H1 (cell line): Measurements from ENCODE around the gene FAM120C. TPM values are rescaled to one million over a fixed set of nuclear protein-coding genes. Genes with fewer than 3 reads are reported as not detected.

Source experiments
- CTCF ChIA-PET: fragments of 300-600 bp; sonication (Branson Sonifier 250); formaldehyde crosslinking; loops from one replicate; lab custom pipeline; 2021; ENCODE audit not compliant: partially characterized antibody; lab: Charles Lee
- POLR2A ChIA-PET: fragments of 300-600 bp; sonication (Branson Sonifier 250); formaldehyde crosslinking; loops from one replicate; lab custom pipeline; 2021; ENCODE audit warnings: inconsistent platforms; ENCODE audit not compliant: partially characterized antibody; lab: Charles Lee
- DNase-seq, 2 experiments: peaks; one replicate each; pipeline versions ENCODE4 v3.0.0 to v3.0.0-alpha.2; 2010 to 2022; ENCODE audit warnings: low spot score in 2 of 2, low read depth in 1 of 2, mixed read lengths in 1 of 2
- FAIRE-seq: peaks from 2 replicates; lab custom pipeline; 2011; peaks lifted over from hg19 to GRCh38; lab: Jason Lieb, UNC
- H2AFZ ChIP-seq: 2 replicates; pipeline ENCODE4 v1.8.1; 2012; ENCODE audit warnings: low read length, inconsistent platforms
- H2AK5ac ChIP-seq: 2 replicates; pipeline ENCODE4 v1.6.1; 2013; ENCODE audit warnings: low read depth, low read length
- H2BK120ac ChIP-seq: replicated peaks from 2 replicates; pipeline ENCODE3; 2013; ENCODE audit warnings: low read depth, low read length, inconsistent platforms
- H2BK12ac ChIP-seq: 2 replicates; pipeline ENCODE4 v1.6.1; 2013; ENCODE audit warnings: low read depth, low read length
- H2BK15ac ChIP-seq: 2 replicates; pipeline ENCODE4 v1.6.1; 2013; ENCODE audit warnings: low read length
- H2BK20ac ChIP-seq: 2 replicates; pipeline ENCODE4 v1.6.1; 2013; ENCODE audit warnings: low read length
- H2BK5ac ChIP-seq: 2 replicates; pipeline ENCODE4 v1.6.1; 2013; ENCODE audit warnings: low read depth, low read length
- H3K14ac ChIP-seq: 2 replicates; pipeline ENCODE4 v1.6.1; 2013; ENCODE audit warnings: inconsistent platforms; ENCODE audit not compliant: insufficient read length
- H3K18ac ChIP-seq: 2 replicates; pipeline ENCODE4 v1.6.1; 2013; ENCODE audit warnings: low read length; ENCODE audit errors: extremely low read depth
- H3K23ac ChIP-seq: 2 replicates; pipeline ENCODE4 v1.6.1; 2013; ENCODE audit warnings: inconsistent platforms; ENCODE audit not compliant: insufficient read length
- H3K23me2 ChIP-seq: 2 replicates; pipeline ENCODE4 v1.6.1; 2013; ENCODE audit warnings: low read depth, low read length
- H3K27ac ChIP-seq: 2 replicates; pipeline ENCODE4 v1.6.1; 2011; ENCODE audit warnings: low read depth, low read length, inconsistent platforms
- H3K27me3 ChIP-seq, 4 experiments: replicated peaks in 1 of 4; 1 replicate in 1 of 4; 2 replicates in 3 of 4; pipeline versions ENCODE4 v1.6.1 to v1.8.1; 2011 to 2013; ENCODE audit warnings: low read length in 3 of 4, mild to moderate bottlenecking in 3 of 4, inconsistent platforms in 2 of 4, mixed read lengths in 2 of 4, moderate library complexity in 1 of 4; ENCODE audit not compliant: control insufficient read depth in 3 of 4, insufficient read depth in 3 of 4; ENCODE audit errors: extremely low read depth in 1 of 4
- H3K36me3 ChIP-seq, 4 experiments: 2 replicates each; pipeline versions ENCODE4 v1.6.1 to v1.8.1; 2011 to 2013; ENCODE audit warnings: mild to moderate bottlenecking in 4 of 4, low read length in 3 of 4, moderate library complexity in 2 of 4, control low read depth in 1 of 4, inconsistent platforms in 1 of 4; ENCODE audit not compliant: insufficient read depth in 4 of 4, control insufficient read depth in 2 of 4
- H3K4ac ChIP-seq: replicated peaks from 2 replicates; pipeline ENCODE3; 2013; ENCODE audit warnings: low read length, low read depth, mixed read lengths, inconsistent platforms; ENCODE audit not compliant: insufficient read length
- H3K4me1 ChIP-seq, 4 experiments: replicated peaks in 1 of 4; 1 replicate in 1 of 4; 2 replicates in 3 of 4; pipeline versions ENCODE4 v1.6.1 to v1.8.1; 2011 to 2013; ENCODE audit warnings: low read length in 3 of 4, inconsistent platforms in 2 of 4, mixed read lengths in 1 of 4; ENCODE audit not compliant: insufficient read depth in 4 of 4, control insufficient read depth in 3 of 4
- H3K4me2 ChIP-seq, 2 experiments: 2 replicates each; pipeline versions ENCODE4 v1.6.1 to v1.8.1; 2011 to 2013; ENCODE audit warnings: low read depth in 2 of 2, low read length in 2 of 2, control low read depth in 1 of 2, inconsistent platforms in 1 of 2, mild to moderate bottlenecking in 1 of 2; ENCODE audit not compliant: insufficient read depth in 1 of 2
- H3K4me3 ChIP-seq, 4 experiments: fragments of 200-600, 300-600 bp in 1 of 4; sonication (generic), shearing (Covaris generic), sonication (Bioruptor Twin) in 1 of 4; 2 replicates each; pipeline versions ENCODE4 v1.5.1 to v1.8.1; 2011 to 2016; ENCODE audit warnings: low read length in 4 of 4, low read depth in 3 of 4, control low read depth in 2 of 4, inconsistent platforms in 2 of 4, mild to moderate bottlenecking in 2 of 4, mixed read lengths in 1 of 4, moderate library complexity in 1 of 4; ENCODE audit not compliant: insufficient read depth in 2 of 4; ENCODE audit errors: extremely low read depth in 1 of 4
- H3K56ac ChIP-seq: replicated peaks from 2 replicates; pipeline ENCODE3; 2013; ENCODE audit warnings: low read depth, mild to moderate bottlenecking, mixed read lengths, low read length, inconsistent platforms; ENCODE audit not compliant: insufficient read length
- H3K79me1 ChIP-seq: 2 replicates; pipeline ENCODE4 v1.6.1; 2013; ENCODE audit warnings: low read depth, low read length, control low read depth
- H3K79me2 ChIP-seq, 2 experiments: 2 replicates each; pipeline versions ENCODE4 v1.6.1 to v1.8.1; 2012 to 2013; ENCODE audit warnings: low read length in 2 of 2, mild to moderate bottlenecking in 2 of 2, inconsistent platforms in 1 of 2; ENCODE audit not compliant: insufficient read depth in 2 of 2, control insufficient read depth in 1 of 2
- H3K9ac ChIP-seq, 4 experiments: replicated peaks in 1 of 4; 1 replicate in 1 of 4; 2 replicates in 3 of 4; pipeline versions ENCODE4 v1.6.1 to v1.8.1; 2011 to 2013; ENCODE audit warnings: low read depth in 3 of 4, low read length in 3 of 4, control low read depth in 2 of 4, mild to moderate bottlenecking in 2 of 4, moderate library complexity in 2 of 4, inconsistent platforms in 1 of 4; ENCODE audit errors: extremely low read depth in 1 of 4
- H3K9me3 ChIP-seq, 2 experiments: 2 replicates each; pipeline versions ENCODE4 v1.6.1 to v1.8.1; 2012 to 2013; ENCODE audit warnings: mild to moderate bottlenecking in 2 of 2, moderate library complexity in 2 of 2, control low read depth in 1 of 2, inconsistent platforms in 1 of 2, low read depth in 1 of 2, low read length in 1 of 2, mixed read lengths in 1 of 2; ENCODE audit not compliant: insufficient read depth in 2 of 2
- H4K20me1 ChIP-seq, 2 experiments: replicated peaks in 1 of 2; 2 replicates each; pipeline versions ENCODE3 to v1.8.1; 2011 to 2013; ENCODE audit warnings: inconsistent platforms in 2 of 2, low read length in 2 of 2, mild to moderate bottlenecking in 1 of 2; ENCODE audit not compliant: insufficient read depth in 2 of 2, control insufficient read depth in 1 of 2
- H4K5ac ChIP-seq: 2 replicates; pipeline ENCODE4 v1.6.1; 2013; ENCODE audit warnings: low read length, low read depth, mixed read lengths, inconsistent platforms; ENCODE audit not compliant: insufficient read length
- H4K8ac ChIP-seq: 2 replicates; pipeline ENCODE4 v1.8.0; 2013; ENCODE audit warnings: mild to moderate bottlenecking, moderate library complexity, low read length, inconsistent platforms; ENCODE audit not compliant: insufficient read depth; ENCODE audit errors: extremely low read depth
- H4K91ac ChIP-seq: replicated peaks from 2 replicates; pipeline ENCODE3; 2013; ENCODE audit warnings: low read length, mixed read lengths, inconsistent platforms; ENCODE audit not compliant: insufficient read length
- ASH2L ChIP-seq: fragments of 200-600, 300-600 bp; sonication (generic); IDR thresholded peaks from one replicate; pipeline ENCODE4 v1.7.1; 2017; ENCODE audit warnings: low read length
- CHD1 ChIP-seq: IDR thresholded peaks from 2 replicates; pipeline ENCODE4 v1.6.1; 2012; ENCODE audit warnings: low read depth, low read length, improper control_type of control experiment
- CHD2 ChIP-seq: IDR thresholded peaks from 2 replicates; pipeline ENCODE4 v1.6.1; 2012; ENCODE audit warnings: low read length, improper control_type of control experiment
- CREB1 ChIP-seq: IDR thresholded peaks from 2 replicates; pipeline ENCODE4 v1.6.1; 2012; ENCODE audit warnings: inconsistent platforms
- CTBP2 ChIP-seq: IDR thresholded peaks from 2 replicates; pipeline ENCODE4 v1.7.0; 2011; ENCODE audit warnings: borderline replicate concordance, mild to moderate bottlenecking, moderate library complexity, mixed read lengths, low read length; ENCODE audit not compliant: insufficient read depth, insufficient read length
- EP300 ChIP-seq, 2 experiments: IDR thresholded peaks; 1 replicate in 1 of 2; 2 replicates in 1 of 2; pipeline ENCODE4 v1.6.1; 2011 to 2012; ENCODE audit warnings: low read depth in 2 of 2, low read length in 2 of 2, mild to moderate bottlenecking in 2 of 2, borderline replicate concordance in 1 of 2, inconsistent platforms in 1 of 2, moderate library complexity in 1 of 2
- EZH2 ChIP-seq: fragments of 200-600 bp; sonication (generic); IDR thresholded peaks from 2 replicates; pipeline ENCODE4 v1.7.1; 2012; ENCODE audit warnings: low read depth, mild to moderate bottlenecking, moderate library complexity, low read length, inconsistent platforms; ENCODE audit not compliant: severe bottlenecking
- JUN ChIP-seq: IDR thresholded peaks from 2 replicates; pipeline ENCODE4 v1.6.1; 2011; ENCODE audit warnings: low read depth, mild to moderate bottlenecking, improper control_type of control experiment, low read length
- POLR2A ChIP-seq, 2 experiments: IDR thresholded peaks; 1 replicate in 1 of 2; 2 replicates in 1 of 2; pipeline ENCODE4 v1.6.1; 2011; ENCODE audit warnings: low read depth in 2 of 2, low read length in 2 of 2, mild to moderate bottlenecking in 2 of 2; ENCODE audit errors: control extremely low read depth in 1 of 2
- POLR2AphosphoS5 ChIP-seq: IDR thresholded peaks from 2 replicates; pipeline ENCODE4 v1.6.1; 2011; ENCODE audit warnings: low read depth, low read length
- SP1 ChIP-seq: IDR thresholded peaks from 2 replicates; pipeline ENCODE4 v1.6.1; 2011; ENCODE audit warnings: low read depth, low read length
- SRF ChIP-seq: IDR thresholded peaks from 2 replicates; pipeline ENCODE4 v1.6.1; 2011; ENCODE audit warnings: mild to moderate bottlenecking, low read depth, low read length, moderate library complexity
- TAF7 ChIP-seq: optimal IDR thresholded peaks from 2 replicates; pipeline ENCODE3; 2011; ENCODE audit warnings: low read depth, mild to moderate bottlenecking, inconsistent platforms, low read length, moderate library complexity, borderline replicate concordance
- TEAD4 ChIP-seq: IDR thresholded peaks from 2 replicates; pipeline ENCODE4 v1.6.1; 2012; ENCODE audit warnings: low read depth, low read length, inconsistent platforms, mixed read lengths
- WGBS, 2 experiments: shearing (Covaris generic) in 1 of 2; methylation state at CpG; one replicate each; pipeline versions ENCODE4 v1.1.6 to v1.1.7; 2013 to 2015; ENCODE audit warnings: low lambda C conversion rate in 2 of 2, mixed read lengths in 2 of 2, inconsistent platforms in 1 of 2, low coverage in 1 of 2, missing lambda C conversion rate in 1 of 2; ENCODE audit not compliant: insufficient replicate concordance in 2 of 2, insufficient coverage in 1 of 2, insufficient read length in 1 of 2; ENCODE audit errors: extremely low coverage in 1 of 2, missing lambda C conversion rate in 1 of 2; 5-methylcytosine and 5-hydroxymethylcytosine counted together
- polyA plus RNA-seq, 7 experiments: library from polyadenylated mRNA; depleted of rRNA in 3 of 7; stranded (reverse) in 5 of 7; unstranded in 2 of 7; fragments of >200 nt in 5 of 7; fragments of 200-250 nt in 2 of 7; gene quantifications; 1 replicate in 5 of 7; 2 replicates in 1 of 7; 4 replicates in 1 of 7; pipeline versions ENCODE4 v1.2.1 to v1.2.3, GENCODE V29; 2011 to 2013; ENCODE audit warnings: missing spikeins in 2 of 7, mixed read lengths in 2 of 7
- total RNA-seq: library from RNA; stranded (reverse); fragmentation: NEBNext Ultra II Directional; extraction: Animal tissue kit (Norgen Biotek cat#: 25700); gene quantifications from 2 replicates; pipeline ENCODE4 v1.2.1, GENCODE V29; 2021
- TF ChIP-seq, protein P1 (sequence below): IDR thresholded peaks from 2 replicates; pipeline ENCODE4 v1.6.1; 2012; ENCODE audit warnings: low read length, inconsistent platforms

FAM120C gene
- total and polyA plus RNA-seq, 2 of the 8 experiments (the other 6 are each of a cell fraction or from before 2014, with no cell fraction given): 4.4 to 8.1 TPM

- H3K23ac ChIP-seq: no peak overlapping the region
- no peak overlapping the region for H4K5ac ChIP-seq
- no peak overlapping the region for H3K14ac ChIP-seq
- H3K56ac ChIP-seq: no peak overlapping the region
- H2BK5ac ChIP-seq: no peak overlapping the region
- no peak overlapping the region for H3K4me3 ChIP-seq
- H3K36me3 ChIP-seq: no peaks in the 10 kb centered on the region; a peak in 1 of 8 replicates
- no peak for DNase-seq
- H2BK20ac ChIP-seq: no peak overlapping the region
- no peaks in the 10 kb centered on the region for H3K9me3 ChIP-seq
- H2BK15ac ChIP-seq: no peak overlapping the region
- no peak overlapping the region for H3K9ac ChIP-seq
- H4K91ac ChIP-seq: no peak overlapping the region
- ChIA-PET POLR2A (no interaction called here), CTCF (no interaction called here)
- no peaks in the 10 kb centered on the region for H3K23me2 ChIP-seq
- no peaks in the 10 kb centered on the region for H3K4me1 ChIP-seq
- no peak overlapping the region for H2BK120ac ChIP-seq
- no peak overlapping the region for H3K4ac ChIP-seq
- WGBS, 2 experiments: 79% methylated on average over 2 of the region's 2 CpGs; no CpG with 5 or more reads in 1 of the 2 experiments
- H3K4me2 ChIP-seq: no peak overlapping the region
- no peak overlapping the region for H3K27ac ChIP-seq
- H2AK5ac ChIP-seq: no peak overlapping the region
- H4K20me1 ChIP-seq: no peaks in the 10 kb centered on the region
- H2AFZ ChIP-seq: no peak overlapping the region
- no peaks in the 10 kb centered on the region for H3K27me3 ChIP-seq
- FAIRE-seq: no peak
- no peak overlapping the region for H3K18ac ChIP-seq
- no peak overlapping the region for H4K8ac ChIP-seq
- H3K79me2 ChIP-seq: no peaks in the 10 kb centered on the region
- no peaks in the 10 kb centered on the region for H3K79me1 ChIP-seq
- H2BK12ac ChIP-seq: no peak overlapping the region
- TF ChIP-seq TEAD4: no peak
- TF ChIP-seq CREB1: no peak
- no peak for TF ChIP-seq TAF7
- no peak for TF ChIP-seq CHD2
- TF ChIP-seq, protein P1, sequence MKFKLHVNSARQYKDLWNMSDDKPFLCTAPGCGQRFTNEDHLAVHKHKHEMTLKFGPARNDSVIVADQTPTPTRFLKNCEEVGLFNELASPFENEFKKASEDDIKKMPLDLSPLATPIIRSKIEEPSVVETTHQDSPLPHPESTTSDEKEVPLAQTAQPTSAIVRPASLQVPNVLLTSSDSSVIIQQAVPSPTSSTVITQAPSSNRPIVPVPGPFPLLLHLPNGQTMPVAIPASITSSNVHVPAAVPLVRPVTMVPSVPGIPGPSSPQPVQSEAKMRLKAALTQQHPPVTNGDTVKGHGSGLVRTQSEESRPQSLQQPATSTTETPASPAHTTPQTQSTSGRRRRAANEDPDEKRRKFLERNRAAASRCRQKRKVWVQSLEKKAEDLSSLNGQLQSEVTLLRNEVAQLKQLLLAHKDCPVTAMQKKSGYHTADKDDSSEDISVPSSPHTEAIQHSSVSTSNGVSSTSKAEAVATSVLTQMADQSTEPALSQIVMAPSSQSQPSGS: no peak
- TF ChIP-seq EZH2: no peak
- TF ChIP-seq POLR2A (IDR thresholded peaks at IDR 0.05; ENCODE audit: control extremely low read depth in 1 of 2, low read depth in 2 of 2, low read length in 2 of 2): no peak
- TF ChIP-seq CHD1: no peak
- no peak for TF ChIP-seq JUN
- no peak for TF ChIP-seq SP1
- no peak for TF ChIP-seq EP300 (IDR thresholded peaks at IDR 0.05; ENCODE audit: borderline replicate concordance in 1 of 2, low read depth in 2 of 2, low read length in 2 of 2)
- no peak for TF ChIP-seq CTBP2
- no peak for TF ChIP-seq ASH2L
- TF ChIP-seq SRF: no peak
- TF ChIP-seq POLR2AphosphoS5: no peak
These were observed 40.5 kb upstream of the FAM120C start for GRCh38 chrX:54223581-54223980.
